GM19193 (cell line): ENCODE measurements around the gene ZNF417.

Experiments used
- POLR2A ChIP-seq: IDR thresholded peaks from 4 replicates; pipeline ENCODE4 v1.6.1; 2011; ENCODE audit not compliant: insufficient read depth, insufficient read length; ENCODE audit errors: extremely low read depth

The ZNF417 gene

GRCh38 chr19:57905258-57905657 is 11.1 kb downstream of the ZNF417 start:
- TF ChIP-seq POLR2A = no peak

DNA sequence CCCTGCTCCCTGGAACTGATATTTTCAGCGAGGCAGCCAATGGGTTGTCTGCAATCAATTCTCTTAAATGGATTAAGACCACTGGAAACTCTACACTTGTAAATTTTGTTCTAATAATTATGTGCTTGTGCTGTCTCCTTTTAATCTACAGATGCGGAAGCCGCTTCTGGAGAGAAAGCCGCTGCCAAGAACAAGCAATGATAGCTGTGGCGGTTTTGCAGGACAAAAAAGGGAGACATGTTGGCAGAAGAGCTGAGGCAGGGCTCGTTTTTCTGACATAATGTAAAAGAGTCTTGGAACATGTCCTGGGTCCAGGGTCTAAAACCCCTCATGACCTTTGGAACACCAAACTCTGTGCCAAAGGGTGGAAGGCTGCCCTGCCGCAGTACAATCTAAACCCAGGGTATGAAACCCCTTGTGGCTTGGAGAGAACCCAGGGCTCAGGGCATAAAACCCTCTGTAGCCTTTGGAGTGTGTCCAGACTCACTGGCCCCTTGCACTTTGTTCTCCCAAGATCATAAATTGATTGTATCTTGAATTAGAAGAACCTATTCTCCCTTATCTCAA is 12.7 kb downstream of the ZNF417 start:
- no peak for TF ChIP-seq POLR2A

GRCh38 chr19:57900311-57900710 is 16.1 kb downstream of the ZNF417 start:
- no peak for TF ChIP-seq POLR2A

- TF ChIP-seq POLR2A = peak; percentile 65
Measured at GRCh38 chr19:57888560-57889231, 27.7 kb downstream of the ZNF417 start, which contains the start of gene ZNF814. TSS of gene ZNF814 (minus strand) at chr19:57889037. CDS start at chr19:57888802, 235 bp downstream.

DNA sequence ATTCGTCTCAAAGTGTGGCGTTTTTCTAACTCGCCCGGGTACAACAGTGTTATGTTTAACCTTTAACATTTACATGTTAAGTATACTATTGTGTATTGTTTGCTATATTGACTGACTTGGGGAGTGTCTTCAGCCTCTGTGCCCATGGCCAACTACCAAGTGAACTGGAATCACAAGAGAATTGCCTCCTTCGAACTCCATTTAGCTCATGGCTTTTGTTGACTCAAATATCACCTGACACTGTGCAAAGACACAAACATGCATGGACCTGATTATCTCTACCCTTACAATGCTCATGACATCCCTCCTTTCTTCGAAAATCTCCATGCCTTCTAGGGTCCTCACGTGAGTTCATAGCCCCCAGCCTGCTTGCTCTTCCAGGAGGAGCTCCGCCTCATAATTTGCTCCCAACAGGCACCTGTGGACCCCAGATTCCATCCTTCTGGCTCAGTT is 28.3 kb downstream of the ZNF417 start:
- TF ChIP-seq POLR2A = no peak

DNA sequence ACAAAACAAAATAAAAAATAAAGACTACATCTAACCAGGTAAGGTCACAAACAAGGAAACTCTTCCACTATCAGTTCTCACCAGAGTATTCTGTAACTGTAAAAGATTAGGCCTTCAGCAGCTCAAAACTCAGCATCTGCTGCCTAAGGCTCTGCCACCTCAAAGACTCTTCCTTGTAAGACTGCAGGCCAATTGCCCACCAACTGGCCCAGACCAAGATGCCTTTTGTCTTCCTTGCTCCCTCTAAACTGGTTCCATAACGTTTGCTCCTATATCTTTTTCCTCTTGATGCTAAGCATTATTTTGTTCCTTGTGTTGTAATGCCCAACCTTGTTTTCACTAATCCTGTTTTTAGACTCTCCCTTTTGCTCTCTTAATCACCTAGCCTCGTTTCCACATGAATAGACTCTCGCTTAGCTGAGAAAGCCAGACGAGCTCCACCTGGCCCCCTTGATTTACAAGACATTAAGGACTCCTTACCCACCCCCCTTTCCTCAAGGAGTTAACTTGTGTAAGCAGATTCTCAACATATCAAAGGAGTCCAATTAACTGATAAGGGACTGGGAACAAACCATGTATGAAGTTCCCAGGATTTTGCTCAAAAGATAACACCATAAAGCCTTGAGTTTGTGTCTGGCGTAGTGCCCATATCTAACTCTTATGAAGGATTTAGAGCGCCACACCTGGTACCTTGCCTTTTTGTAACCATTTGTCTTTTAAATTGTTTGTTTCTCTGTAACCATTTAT is 29.0 kb downstream of the ZNF417 start:
- TF ChIP-seq POLR2A = no peak

- no peak for TF ChIP-seq POLR2A
Measured at GRCh38 chr19:57886046-57886445, 30.3 kb downstream of the ZNF417 start.

DNA sequence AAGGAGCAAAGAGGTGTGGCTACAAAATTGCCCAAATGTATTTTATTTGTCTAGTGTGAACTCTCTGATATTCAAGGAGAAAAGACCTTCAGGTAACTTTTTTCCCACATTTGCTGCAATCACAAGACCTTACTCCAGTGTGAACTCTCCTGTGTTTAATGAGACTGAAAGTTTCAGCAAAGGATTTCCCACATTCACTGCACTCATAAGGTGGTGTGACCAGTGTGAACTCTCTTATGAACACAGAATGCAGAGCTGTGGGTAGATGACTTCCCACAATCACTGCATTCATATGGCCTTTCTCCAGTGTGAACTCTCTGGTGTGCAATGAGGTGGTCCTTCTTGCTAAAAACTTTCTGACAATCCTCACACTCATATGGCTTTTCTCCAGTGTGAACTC is 43.9 kb downstream of the ZNF417 start:
- no peak for TF ChIP-seq POLR2A

DNA sequence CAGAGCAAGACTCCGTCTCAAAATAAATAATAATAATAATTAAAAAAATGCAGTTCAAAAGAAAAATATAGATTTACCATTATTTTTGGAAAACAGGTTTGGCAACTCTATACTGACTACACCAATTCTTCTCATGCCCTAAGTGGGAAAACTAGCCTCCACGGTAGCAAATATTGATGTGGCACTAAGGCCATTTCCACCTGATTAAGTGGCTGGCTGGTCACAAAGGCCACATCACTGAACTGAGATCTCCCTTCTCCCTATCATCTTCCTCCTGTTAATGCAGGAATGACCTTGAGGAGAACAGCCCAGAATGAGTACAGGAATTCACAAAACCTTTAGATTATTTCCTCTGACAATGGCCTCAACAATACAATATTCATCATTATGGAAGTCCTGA is 46.2 kb downstream of the ZNF417 start:
- TF ChIP-seq POLR2A = no peak

- no peak for TF ChIP-seq POLR2A
Measured at GRCh38 chr19:57867868-57868492, 48.4 kb downstream of the ZNF417 start.
